Mucosa of descending colon (tissue), 3 donors: Measurements from ENCODE around the gene FBXO34. TPM values are rescaled to one million over a fixed set of nuclear protein-coding genes. Genes with fewer than 3 reads are reported as not detected.

Experiments
- ATAC-seq: fragments of 200-7000 bp; cut with Tn5 transposase; one replicate; pipeline ENCODE4 v1.9.1; 2020; ENCODE audit warnings: mild to moderate bottlenecking, moderate library complexity
- DNase-seq, 3 donors: peaks; one replicate each; pipeline ENCODE4 v3.0.0-alpha.2; 2020
- H3K36me3 ChIP-seq: fragments of 200-600 bp; one replicate; pipeline ENCODE4 v1.8.0; 2021; ENCODE audit warnings: low read depth, mild to moderate bottlenecking
- H3K4me1 ChIP-seq: fragments of 200-600 bp; one replicate; pipeline ENCODE4 v1.8.0; 2021; ENCODE audit warnings: low read depth, mild to moderate bottlenecking
- H3K4me3 ChIP-seq: fragments of 200-600 bp; one replicate; pipeline ENCODE4 v1.8.0; 2021; ENCODE audit warnings: mild to moderate bottlenecking
- H3K9me3 ChIP-seq: fragments of 200-600 bp; one replicate; pipeline ENCODE4 v1.8.0; 2021; ENCODE audit warnings: mild to moderate bottlenecking
- CTCF ChIP-seq: fragments of 200-600 bp; IDR thresholded peaks from one replicate; pipeline ENCODE4 v1.8.0; 2022; ENCODE audit warnings: antibody characterized with exemption, mild to moderate bottlenecking
- intact Hi-C, 2 donors: fragments of 100-400 bp; cut with DNase I in 1 of 2; cut with micrococcal nuclease in 1 of 2; formaldehyde crosslinking; loops; one replicate each; pipeline versions ENCODE4 v1.11.0 to v1.11.1; 2022; cut with DNase I, micrococcal nuclease
- total RNA-seq, 3 donors: library from RNA; stranded (reverse); fragmentation: NEBNext Ultra II Directional in 2 of 3; extraction: Animal tissue kit (Norgen Biotek cat#: 25700) in 2 of 3; gene quantifications; one replicate each; pipeline versions ENCODE4 v1.2.1 to v1.2.4, GENCODE V29; 2021 to 2023
- donor health status: DM: no; HTN: no; CAD: no; lungs with moderate emphysema.
- donor health status: DM: no; HTN: no; CAD: no.
- donor health status: DM: no; HTN: yes; CAD: no.

The FBXO34 gene
- total RNA-seq, 3 donors from 2014 or later = 42.2 to 76.9 (median 59.1) TPM

DNA sequence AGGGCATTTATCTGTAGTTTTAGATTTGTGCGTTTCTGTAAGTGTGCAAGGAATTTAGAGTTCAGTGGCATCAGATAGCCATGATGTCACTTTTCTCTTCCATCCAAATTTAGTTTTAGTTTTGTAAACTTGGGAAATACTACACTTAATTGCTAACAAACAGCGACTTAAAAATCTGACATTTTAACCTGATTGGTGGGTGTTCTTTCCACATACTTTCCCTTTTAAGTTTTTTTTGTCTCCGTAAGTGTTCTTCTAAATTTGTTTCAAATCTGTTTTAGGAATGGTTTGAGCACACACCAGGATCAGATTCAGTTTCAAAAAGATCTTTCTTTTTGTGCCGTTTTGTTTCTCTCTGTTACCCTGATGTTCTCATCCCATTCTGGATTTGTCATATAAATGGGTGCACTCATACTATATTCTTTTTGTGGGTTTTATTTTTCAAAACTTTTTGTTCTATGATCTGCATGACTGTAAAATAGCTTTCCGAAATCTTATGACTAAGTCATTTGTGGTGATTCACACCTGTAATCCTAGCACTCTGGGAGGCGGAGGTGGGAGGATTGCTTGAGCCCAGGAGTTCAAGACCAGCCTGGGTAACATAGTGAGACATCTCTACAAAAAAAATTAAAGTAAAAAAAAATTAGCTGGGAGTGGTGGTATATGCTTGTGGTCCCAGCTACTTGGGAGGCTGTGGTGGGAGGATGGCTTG lies 58.9 kb downstream of the FBXO34 start:
- Histone ChIP-seq H3K9me3 (no peaks in the 10 kb centered on the region), H3K36me3 (no peaks in the 10 kb centered on the region), H3K4me3 (no peak overlapping the region), H3K4me1 (peaks cover 39% of the 10 kb centered on the region)
- no peak for TF ChIP-seq CTCF
- ATAC-seq = no peak
- no peak for DNase-seq
- intact Hi-C loops = no loop called here

- no peaks in the 10 kb centered on the region for H3K9me3 ChIP-seq
- no peaks in the 10 kb centered on the region for H3K36me3 ChIP-seq
- peaks cover 54% of the 10 kb centered on the region for H3K4me1 ChIP-seq
- intact Hi-C loops = no loop called here
- no peak for TF ChIP-seq CTCF
- DNase-seq (no peak), ATAC-seq (peak; percentile 27)
- no peak overlapping the region for H3K4me3 ChIP-seq
These were observed 61.7 kb downstream of the FBXO34 start for GRCh38 chr14:55332654-55333570.

DNA sequence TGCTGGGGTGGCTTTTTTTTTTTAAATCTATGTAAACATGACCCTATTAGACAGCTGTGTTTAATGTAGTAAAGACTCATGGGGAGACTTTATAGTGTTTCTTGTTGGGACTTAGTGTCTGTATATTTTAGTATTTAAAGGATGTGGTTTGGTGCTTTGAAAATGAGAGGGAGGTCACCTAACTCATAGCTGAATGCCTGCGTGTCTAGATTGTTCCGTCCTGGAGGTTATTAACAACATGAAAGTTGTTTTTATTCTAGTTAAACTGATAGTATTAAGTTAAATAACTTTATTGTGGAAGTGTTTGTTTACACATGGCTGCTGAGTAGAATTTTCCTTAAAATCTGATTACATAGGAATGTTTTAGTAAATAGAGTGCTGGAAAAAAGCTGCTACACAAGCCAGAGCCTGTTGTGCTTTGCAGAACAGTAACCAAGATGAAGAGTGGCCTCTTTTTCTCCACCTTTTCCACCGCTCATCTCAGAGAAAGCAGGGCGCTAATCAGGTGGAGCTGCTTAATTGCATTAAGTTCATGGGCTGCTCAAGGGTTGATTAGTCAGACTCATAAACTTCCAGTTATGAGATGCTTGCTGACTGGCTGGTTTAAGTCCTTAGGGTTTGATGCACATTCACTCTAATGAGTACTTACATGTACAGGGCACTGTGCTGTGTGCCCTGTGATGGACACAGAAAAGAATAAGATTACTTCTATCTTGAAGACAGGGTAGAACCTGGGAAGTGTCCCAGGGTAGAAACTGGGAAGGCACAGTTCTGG lies 62.7 kb downstream of the FBXO34 start:
- no peaks in the 10 kb centered on the region for H3K36me3 ChIP-seq
- intact Hi-C loops = no loop called here
- no peaks in the 10 kb centered on the region for H3K9me3 ChIP-seq
- ATAC-seq (peak; percentile 54), DNase-seq (no peak)
- TF ChIP-seq CTCF = no peak
- no peak overlapping the region for H3K4me3 ChIP-seq
- H3K4me1 ChIP-seq = peaks cover 56% of the 10 kb centered on the region

- DNase-seq = peak in 1 of 3 donors; percentile 61
- peak; percentile 71 for ATAC-seq
- intact Hi-C loops = no loop called here
- no peaks in the 10 kb centered on the region for H3K36me3 ChIP-seq
- peaks cover 61% of the 10 kb centered on the region for H3K4me1 ChIP-seq
- no peak overlapping the region for H3K4me3 ChIP-seq
- no peaks in the 10 kb centered on the region for H3K9me3 ChIP-seq
- TF ChIP-seq CTCF = no peak
These were observed 64.9 kb downstream of the FBXO34 start for GRCh38 chr14:55336162-55336561.

GRCh38 chr14:55336691-55337090 lies 65.5 kb downstream of the FBXO34 start:
- intact Hi-C loops = no loop called here
- DNase-seq (no peak), ATAC-seq (no peak)
- Histone ChIP-seq H3K4me1 (peaks cover 66% of the 10 kb centered on the region), H3K4me3 (no peak overlapping the region), H3K36me3 (no peaks in the 10 kb centered on the region), H3K9me3 (no peaks in the 10 kb centered on the region)
- TF ChIP-seq CTCF = no peak
